ENCODE results near the gene SSTR4. TPM values are rescaled to one million over a fixed set of nuclear protein-coding genes. Genes with fewer than 3 reads are reported as not detected.
"Not testable (repeated sequence)": the region's sequence is repeated elsewhere in the genome, so short reads cannot be mapped to it uniquely, and the experiment has no call there.

SSTR4 gene
- total RNA-seq, 1 donor from 2014 or later = not detected

DNA sequence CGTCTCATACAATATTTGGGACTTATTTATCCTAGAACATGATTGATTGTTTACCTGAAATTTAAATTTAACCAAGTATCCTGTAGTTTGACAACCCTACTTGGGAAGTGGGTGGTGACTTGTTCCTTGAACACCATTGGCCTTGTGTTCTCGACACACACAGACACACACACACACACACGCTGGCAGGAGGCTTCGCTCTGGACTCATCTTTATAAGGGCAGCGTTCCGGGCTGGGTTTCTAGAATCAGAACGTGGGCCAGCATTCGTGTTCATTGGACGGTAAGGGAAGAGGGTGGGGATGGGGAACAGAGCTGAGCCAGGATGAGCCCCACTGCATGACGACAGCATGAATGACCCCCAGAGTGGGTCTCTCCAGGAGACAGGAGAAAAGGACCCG lies 16.2 kb upstream of the SSTR4 start:
- DNase-seq (ENCODE audit: low read depth) = no peak

GRCh38 chr20:23019403-23019802 lies 15.7 kb upstream of the SSTR4 start:
- DNase-seq (ENCODE audit: low read depth) = no peak

DNA sequence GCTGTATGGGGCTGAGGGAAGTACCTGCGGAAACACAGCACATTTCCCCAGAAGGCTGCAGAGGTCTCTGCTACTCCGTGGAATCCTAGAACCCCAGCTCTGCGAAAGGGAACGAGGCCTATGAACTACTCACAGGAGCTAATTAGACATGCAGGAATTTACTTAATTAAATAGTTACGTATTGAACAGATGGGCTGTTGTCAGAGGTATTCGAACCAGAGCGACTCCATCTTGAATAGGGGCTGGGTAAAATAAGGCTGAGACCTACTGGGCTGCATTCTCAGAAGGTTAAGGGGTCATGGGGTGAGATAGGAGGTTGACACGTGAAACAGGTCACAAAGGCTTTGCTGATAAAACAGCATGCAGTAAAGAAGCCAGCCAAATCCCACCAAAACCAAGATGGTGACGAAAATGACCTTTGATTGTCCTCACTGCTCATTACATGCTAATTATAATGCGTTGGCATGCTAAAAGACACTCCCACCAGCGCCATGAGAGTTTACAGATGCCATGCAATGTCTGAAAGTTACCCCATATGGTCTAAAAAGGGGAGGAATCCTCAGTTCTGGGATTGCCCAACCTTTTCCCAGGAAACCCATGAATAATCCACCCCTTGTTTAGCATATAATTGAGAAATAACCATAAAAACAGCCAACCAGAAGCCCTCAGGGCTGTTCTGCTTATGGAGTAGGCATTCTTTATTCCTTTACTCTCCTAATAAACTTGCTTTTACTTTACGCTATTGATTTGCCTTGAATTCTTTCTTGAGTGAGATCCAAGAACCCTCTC lies 14.7 kb upstream of the SSTR4 start:
- no peak for DNase-seq (ENCODE audit: low read depth)

- no peak for DNase-seq (ENCODE audit: low read depth)
Observed at GRCh38 chr20:23021541-23021940, 13.6 kb upstream of the SSTR4 start.

DNA sequence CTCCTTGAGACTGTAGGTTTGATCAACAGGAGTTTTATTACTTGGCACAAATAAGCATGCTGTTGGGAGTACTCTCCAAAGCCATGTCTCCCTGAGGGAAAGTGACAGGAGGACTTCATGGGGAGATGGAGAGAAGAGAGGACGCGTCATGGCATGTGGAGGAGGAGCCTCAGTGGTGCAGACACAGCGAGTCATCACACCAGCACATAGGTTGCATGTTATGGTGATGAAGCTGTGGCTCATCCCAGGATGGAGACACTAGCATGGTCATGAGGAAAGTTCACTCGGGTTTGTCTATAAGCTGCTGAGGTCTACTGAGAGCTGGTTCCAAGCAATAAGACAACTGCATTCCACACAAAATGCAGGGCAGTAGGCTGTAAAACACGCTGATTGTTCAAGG lies 13.2 kb upstream of the SSTR4 start:
- no peak for DNase-seq (ENCODE audit: low read depth)

- DNase-seq (ENCODE audit: low read depth) = no peak
Observed at GRCh38 chr20:23022849-23023248, 12.3 kb upstream of the SSTR4 start.

DNA sequence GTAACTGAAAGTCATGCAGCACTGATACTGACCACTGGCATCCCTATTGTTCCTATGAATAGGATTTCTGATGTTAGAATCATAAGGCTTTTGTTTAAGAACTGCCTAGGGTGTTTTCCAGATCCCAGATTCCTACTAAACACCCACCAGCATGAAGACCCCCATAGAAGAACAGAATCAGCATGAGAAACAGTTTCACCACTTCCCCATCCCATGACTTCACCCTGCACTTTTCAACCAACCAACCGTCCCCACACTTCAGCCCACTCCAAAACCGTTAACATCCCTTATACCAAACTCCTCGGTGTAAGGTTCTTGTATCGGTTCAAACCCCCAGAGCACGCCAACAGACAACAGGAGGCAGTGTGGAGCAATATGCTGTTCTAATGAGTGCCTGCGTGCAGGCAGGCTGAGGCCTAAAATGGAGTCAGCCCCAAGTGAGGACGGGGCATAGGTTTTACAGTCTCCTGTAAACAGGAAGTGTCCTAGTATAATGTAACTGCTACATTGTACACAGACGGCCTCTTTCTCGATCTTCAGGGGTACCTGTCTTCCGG lies 11.4 kb upstream of the SSTR4 start:
- peak; percentile 31 for DNase-seq (ENCODE audit: low read depth)

DNA sequence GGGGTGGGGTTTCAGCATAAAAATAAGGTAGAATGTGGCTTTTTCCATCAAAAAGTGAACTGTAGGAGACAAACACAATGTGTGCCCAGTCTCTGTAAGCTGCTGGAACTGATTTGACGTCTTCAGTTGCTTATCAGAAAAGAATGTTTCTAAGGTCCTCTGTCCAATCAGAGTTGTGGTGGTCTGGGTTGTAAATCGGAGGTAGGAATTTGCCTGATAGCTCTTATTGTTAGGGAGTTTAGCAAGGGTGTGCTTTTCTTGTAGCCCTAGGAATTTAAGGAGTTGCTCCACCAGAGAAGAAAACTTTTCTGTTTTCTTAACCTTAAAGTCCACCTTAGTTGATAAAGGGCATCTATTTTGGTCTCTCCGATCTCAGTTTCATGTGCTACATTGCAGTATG lies 10.4 kb upstream of the SSTR4 start:
- no peak for DNase-seq (ENCODE audit: low read depth)

- not testable (repeated sequence) for DNase-seq (ENCODE audit: low read depth)
Observed at GRCh38 chr20:23025503-23025902, 9.6 kb upstream of the SSTR4 start.

GRCh38 chr20:23027721-23028120 lies 7.4 kb upstream of the SSTR4 start:
- no peak for DNase-seq (ENCODE audit: low read depth)

DNA sequence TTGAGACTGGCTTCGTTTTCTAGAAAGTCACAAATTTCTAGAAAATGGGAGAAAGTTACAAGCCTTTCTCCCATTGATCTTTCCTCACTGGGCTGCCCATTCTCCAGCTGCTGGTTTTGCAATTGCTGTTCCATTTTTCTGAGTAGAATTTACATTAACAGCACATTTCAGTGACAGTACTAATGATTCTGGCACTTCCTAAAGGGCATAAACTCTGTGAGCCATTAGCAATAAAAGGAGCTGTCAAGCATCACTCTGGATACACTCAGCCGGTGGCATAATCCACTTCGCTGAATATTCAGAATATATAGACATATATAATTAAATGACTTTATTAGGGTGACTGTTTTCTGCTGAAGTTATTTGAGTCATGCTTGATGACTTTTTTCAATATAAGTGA lies 6.7 kb upstream of the SSTR4 start:
- no peak for DNase-seq (ENCODE audit: low read depth)

- no peak for DNase-seq (ENCODE audit: low read depth)
Observed at GRCh38 chr20:23029324-23029723, 5.8 kb upstream of the SSTR4 start.

DNA sequence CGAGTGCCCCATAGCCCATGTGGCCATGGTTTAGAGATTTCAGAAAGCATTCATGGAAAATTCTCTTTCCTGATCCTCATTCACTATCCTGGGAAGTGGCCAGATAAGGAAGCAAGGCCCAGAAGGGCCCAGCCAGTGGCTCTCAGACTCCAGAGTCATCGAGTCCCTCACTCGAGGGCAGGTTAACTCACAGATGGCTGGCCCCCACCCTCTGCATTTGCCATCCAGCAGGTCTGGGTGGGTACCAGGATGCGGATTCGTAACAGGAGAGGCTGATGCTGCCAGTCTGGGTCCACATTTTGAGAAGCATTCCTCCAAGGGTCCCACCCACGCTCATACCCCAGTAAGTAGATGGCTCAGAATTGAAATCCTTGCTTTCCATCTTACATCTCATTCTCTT lies 3.8 kb upstream of the SSTR4 start:
- DNase-seq (ENCODE audit: low read depth) = no peak

DNA sequence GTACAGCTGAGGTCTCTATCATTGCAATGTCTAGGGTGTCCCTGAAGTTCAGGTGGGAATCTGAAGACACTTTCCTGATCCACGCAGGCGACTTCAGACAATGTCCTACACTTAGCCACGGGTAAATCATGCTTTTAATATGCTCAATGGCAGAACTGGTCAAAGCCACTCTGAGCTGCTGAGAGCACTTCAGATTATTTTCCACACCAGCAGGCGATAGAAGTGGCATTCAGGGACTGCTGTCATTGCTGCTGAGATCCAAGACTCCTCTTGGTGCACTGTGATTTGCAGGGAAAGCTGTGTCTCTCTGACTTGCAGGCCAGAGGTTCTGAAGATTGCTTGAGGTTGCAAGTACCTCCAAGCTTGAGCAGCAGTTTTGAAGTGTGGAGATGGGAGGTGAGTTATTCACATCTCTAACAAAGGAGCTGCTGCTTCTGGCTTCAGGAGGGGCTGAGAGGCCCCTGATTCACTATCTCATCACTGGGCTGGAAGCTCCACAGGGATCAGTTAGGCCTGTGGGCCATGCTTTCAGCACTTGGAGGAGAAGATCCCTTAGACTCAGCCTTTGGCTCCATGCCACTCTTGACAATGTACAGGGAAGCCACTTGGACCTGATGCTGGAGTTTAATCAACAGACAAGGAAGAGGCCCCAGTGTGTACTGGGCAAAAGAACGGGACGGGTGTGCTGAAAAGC lies 2.9 kb upstream of the SSTR4 start:
- DNase-seq (ENCODE audit: low read depth) = no peak

DNA sequence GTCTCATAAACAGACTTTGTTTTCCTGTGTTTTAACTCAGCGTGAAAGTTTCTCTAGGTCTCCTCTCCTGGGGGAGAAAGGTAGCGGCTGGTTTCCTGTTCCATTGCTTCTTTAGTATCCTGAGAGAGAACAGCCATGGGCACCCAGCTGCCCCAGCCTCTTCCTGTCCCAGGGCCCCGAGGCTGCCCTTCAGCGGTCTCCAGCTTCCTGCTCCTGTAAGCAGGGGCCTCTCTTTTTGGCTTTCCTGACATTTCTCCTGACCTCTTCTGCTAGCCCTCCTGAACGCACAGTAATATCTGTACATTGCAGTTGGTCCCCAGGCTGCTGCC lies 2.4 kb upstream of the SSTR4 start:
- no peak for DNase-seq (ENCODE audit: low read depth)

DNA sequence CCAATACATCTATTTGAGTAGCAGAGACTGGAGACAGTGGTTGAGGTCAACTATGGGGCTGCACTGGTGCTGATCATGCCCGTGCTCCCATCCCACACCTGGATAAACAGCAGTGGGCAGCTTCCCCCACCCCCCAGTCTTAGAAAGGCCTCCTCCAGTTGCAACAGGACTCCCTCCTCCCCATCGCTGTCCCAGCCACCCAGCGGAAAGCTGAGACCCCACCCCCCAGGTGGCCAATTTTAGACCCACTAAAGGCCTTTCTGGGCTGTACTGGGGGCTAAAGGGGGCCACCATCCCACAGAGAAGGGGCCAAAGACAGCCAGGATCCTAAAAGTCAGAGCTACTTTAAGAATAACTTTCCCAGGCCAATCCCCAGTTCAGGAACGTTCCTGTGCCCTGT lies 1.2 kb upstream of the SSTR4 start:
- no peak for DNase-seq (ENCODE audit: low read depth)

DNA sequence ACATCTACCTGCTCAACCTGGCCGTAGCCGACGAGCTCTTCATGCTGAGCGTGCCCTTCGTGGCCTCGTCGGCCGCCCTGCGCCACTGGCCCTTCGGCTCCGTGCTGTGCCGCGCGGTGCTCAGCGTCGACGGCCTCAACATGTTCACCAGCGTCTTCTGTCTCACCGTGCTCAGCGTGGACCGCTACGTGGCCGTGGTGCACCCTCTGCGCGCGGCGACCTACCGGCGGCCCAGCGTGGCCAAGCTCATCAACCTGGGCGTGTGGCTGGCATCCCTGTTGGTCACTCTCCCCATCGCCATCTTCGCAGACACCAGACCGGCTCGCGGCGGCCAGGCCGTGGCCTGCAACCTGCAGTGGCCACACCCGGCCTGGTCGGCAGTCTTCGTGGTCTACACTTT lies 619 bp downstream of the SSTR4 start:
- DNase-seq (ENCODE audit: low read depth) = no peak

DNA sequence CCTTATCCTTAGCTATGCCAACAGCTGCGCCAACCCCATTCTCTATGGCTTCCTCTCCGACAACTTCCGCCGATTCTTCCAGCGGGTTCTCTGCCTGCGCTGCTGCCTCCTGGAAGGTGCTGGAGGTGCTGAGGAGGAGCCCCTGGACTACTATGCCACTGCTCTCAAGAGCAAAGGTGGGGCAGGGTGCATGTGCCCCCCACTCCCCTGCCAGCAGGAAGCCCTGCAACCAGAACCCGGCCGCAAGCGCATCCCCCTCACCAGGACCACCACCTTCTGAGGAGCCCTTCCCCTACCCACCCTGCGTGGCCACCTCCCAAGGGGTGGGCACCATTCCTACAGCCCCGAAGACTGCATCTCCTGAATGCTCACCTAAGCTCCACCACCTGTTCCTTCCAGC lies 1.3 kb downstream of the SSTR4 start:
- DNase-seq (ENCODE audit: low read depth) = no peak

DNA sequence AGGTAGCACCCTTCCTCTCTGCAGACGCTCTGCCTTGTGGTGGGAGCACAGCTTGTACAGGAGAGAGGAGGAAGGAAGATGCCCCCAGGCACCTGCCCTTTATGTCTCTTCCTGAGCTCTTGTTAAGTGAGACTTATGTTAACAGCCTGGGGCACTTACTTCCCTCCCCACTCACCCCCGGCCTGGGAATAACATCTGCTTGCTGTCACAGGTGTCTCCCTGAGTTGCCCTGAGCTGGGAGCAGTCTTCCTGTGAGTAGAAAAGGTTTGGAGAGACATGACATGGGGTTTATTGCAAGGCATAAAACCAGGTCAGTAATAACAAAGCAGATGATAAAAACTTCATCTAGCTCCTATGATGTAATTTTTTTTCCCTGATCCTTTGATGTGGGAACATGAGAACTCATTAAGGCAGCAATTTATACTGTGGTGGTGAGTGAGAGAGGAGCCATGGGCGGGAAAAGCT lies 1.9 kb downstream of the SSTR4 start:
- no peak for DNase-seq (ENCODE audit: low read depth)

DNA sequence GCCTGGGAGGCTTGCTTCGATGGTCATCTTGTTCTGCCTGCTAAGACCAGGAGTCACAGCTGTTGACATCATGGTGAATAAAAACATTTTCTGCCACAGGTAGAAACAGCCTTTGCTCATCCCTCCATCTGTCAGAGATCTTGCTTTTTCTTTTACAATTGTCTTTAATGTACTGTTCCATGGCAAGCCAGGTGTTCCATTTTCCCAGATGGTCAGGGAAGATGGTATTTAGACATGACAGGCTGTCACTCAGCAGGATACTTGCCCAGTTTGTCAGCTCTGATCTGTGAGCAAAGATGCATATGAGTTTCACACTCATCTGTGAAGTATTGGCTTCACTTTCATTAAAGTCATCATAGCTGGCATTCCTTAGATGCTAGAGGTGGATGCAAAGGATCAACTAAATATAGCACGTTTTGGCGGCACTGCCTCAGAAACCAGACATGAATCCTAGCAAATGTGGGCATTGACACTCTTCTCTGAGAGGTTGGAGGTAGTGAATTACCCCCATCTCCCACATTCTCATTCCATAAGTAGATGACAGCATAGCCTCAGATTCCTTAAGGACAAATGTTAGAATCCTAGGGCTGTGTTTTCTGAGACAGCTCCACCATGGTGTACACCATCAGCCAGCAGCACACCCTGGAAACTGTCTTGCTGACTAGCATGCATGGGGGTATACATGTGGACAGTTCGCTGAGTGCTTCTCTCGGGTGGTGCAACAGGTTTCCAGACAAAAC lies 4.2 kb downstream of the SSTR4 start:
- no peak for DNase-seq (ENCODE audit: low read depth)

GRCh38 chr20:23039885-23040508 lies 4.9 kb downstream of the SSTR4 start:
- no peak for DNase-seq (ENCODE audit: low read depth)

DNA sequence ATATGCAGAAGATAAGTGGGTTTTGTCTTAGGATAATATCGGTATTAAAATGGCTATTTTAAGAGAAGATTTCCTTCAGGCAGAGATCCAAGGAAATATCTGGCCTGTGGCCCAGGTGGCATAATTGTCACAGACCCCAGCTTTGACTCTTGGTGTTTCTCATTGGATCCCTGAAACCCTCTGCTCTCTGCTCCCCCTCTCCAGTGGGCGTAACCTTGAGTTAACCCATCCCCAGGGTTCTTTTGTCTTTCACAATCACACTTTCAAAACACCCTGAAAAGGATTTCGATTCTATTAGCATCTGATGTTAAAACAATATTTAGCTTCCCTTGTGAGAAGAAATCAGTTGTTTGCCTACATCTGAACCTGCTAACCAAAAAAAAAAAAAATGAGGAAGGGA lies 7.2 kb downstream of the SSTR4 start:
- DNase-seq (ENCODE audit: low read depth) = no peak

Data from renal cortical epithelial cell (primary cell).